Measurements from ENCODE around the gene RAB3A. TPM values are rescaled to one million over a fixed set of nuclear protein-coding genes. Genes with fewer than 3 reads are reported as not detected.

Gene RAB3A
- total and polyA plus RNA-seq, 9 donors = 1.5 to 5.4 (median 3.7) TPM

DNA sequence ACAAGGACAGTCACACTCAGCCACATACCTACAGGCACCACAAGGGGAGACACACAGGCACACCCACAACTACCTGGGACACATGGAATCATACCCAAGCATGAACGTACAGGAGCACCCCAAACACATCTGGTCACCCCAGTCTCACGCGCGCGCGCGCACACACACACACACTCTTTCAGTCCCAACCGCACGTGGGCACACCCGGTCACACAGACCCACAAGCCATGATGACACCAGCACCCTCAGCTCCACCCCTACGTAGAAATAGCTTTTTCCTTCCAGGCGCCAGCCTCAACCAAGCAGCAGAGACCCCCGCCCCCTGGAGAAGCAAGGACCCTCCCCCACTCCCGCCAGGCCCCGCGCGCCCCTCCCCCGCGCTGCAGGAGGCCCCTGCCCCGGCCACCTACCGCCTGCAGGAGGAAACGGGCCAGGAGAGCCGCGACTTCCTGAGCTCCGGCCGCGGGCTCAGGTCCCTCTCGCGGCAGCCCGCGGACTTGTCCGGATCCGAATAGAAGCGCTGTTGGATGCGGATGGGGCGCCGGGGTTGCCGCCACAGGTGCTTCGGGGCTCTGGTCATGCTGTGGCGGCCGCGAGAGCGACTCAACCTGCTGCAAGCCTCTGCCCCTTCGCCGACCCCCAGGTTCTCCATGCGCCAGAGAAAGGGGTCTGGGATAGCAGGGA, 28.8 kb upstream of the RAB3A start:
- H3K4me3 ChIP-seq (ENCODE audit: low read length) = no peak overlapping the region
- H3K27me3 ChIP-seq (ENCODE audit: control insufficient read depth, insufficient read depth, low read length) = peaks cover 37% of the 10 kb centered on the region
- WGBS (ENCODE audit: insufficient coverage) = under 1% methylated on average over 44 of the region's 46 CpGs
- peaks cover 8% of the 10 kb centered on the region for H3K4me1 ChIP-seq (ENCODE audit: control insufficient read depth, insufficient read depth, low read length)
- peaks cover 4% of the 10 kb centered on the region for H3K9me3 ChIP-seq (replicated peaks; ENCODE audit: control insufficient read depth, low read depth, low read length)
- no peak for DNase-seq
- no peaks in the 10 kb centered on the region for H3K36me3 ChIP-seq (ENCODE audit: control insufficient read depth, insufficient read depth, low read length)
- H3K27ac ChIP-seq (ENCODE audit: low read length) = no peak overlapping the region

DNA sequence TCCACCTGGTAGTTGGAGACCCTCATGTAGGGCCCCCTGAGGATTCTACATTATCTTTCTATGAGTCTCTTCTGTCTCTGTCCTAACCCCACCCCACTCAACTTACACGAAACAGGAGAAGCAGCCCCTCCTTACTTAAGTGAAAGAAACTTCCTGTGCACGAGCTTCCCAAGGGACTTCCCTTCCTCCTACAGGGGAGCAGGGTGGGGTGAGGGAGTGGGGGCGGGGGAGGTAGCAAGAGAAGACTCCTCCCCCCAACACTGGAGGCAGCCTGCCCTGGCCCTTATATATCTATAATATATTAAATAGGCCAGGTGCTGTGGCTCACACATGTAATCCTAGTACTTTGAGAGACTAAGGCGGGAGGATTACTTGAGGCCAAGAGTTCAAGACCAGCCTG, 27.9 kb upstream of the RAB3A start:
- DNase-seq = no peak
- Histone ChIP-seq H3K4me3 (ENCODE audit: low read length) (no peak overlapping the region), H3K4me1 (ENCODE audit: control insufficient read depth, insufficient read depth, low read length) (peaks cover 12% of the 10 kb centered on the region), H3K36me3 (ENCODE audit: control insufficient read depth, insufficient read depth, low read length) (no peaks in the 10 kb centered on the region), H3K27me3 (ENCODE audit: control insufficient read depth, insufficient read depth, low read length) (peaks cover 47% of the 10 kb centered on the region), H3K27ac (ENCODE audit: low read length) (no peak overlapping the region), H3K9me3 (replicated peaks; ENCODE audit: control insufficient read depth, low read depth, low read length) (peaks cover 4% of the 10 kb centered on the region)
- no CpG with 5 or more reads among the region's 4 CpGs for WGBS (ENCODE audit: insufficient coverage)

DNA sequence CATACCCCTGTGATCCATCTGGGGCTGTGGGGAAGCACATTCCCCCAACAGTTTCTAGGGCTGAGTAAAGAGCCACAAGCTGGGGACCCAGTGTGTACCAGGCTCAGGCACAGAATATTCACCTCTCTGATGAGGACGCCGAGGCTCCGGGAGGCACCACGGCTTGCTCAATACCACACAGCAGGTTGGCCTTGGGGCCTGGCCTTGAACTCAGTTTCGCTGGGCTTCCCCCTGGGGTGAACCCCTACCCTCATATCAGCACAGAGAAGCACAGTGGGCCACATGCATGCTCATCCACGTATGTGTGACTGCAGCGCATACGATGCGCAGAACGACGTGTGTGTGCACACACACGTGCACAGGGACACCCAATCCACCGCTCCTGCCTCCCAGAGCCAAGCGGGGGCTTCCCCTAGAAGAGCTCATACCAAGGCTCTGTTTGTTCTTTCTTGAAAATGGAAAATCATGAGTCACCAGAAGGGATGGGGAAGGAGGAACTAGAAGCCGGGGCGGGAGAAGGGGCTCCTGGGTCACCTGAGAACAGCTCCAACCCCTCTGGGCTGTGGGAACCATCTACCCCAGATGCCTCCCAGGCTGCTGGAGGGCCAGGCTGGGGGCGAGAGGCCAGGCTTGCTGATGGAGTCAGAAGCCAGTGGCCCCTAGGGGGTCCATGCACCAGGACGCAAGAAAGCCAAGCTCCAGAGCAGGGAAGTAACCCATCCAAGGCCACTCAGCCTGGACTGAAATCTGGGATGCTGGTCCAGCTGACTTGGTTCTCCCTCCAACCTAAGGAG, 27.3 kb upstream of the RAB3A start:
- Histone ChIP-seq H3K27me3 (ENCODE audit: control insufficient read depth, insufficient read depth, low read length) (peaks cover 52% of the 10 kb centered on the region), H3K9me3 (replicated peaks; ENCODE audit: control insufficient read depth, low read depth, low read length) (peaks cover 4% of the 10 kb centered on the region), H3K27ac (ENCODE audit: low read length) (no peak overlapping the region), H3K36me3 (ENCODE audit: control insufficient read depth, insufficient read depth, low read length) (no peaks in the 10 kb centered on the region), H3K4me1 (ENCODE audit: control insufficient read depth, insufficient read depth, low read length) (peaks cover 13% of the 10 kb centered on the region), H3K4me3 (ENCODE audit: low read length) (no peak overlapping the region)
- 62% methylated on average over 11 of the region's 18 CpGs for WGBS (ENCODE audit: insufficient coverage)
- no peak for DNase-seq

DNA sequence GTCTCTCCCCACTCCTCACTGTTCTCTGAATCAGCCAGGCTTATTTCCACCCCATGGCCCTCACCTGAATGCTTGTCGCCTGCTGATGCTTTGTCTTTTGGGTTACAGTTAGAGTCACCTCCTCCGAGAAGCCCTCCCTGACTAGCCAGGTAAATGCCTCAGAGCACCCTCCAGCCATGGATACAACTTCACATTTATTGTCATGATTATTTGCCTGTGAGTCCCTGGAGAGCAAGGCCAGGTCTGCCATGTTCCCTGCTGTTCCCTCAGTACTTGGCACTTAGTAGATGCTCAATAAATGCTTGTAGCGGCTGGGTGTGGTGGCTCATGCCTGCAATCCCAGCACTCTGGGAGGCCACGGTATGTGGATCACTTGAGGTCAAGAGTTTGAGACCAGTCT, 26.1 kb upstream of the RAB3A start:
- Histone ChIP-seq H3K27me3 (ENCODE audit: control insufficient read depth, insufficient read depth, low read length) (peaks cover 61% of the 10 kb centered on the region), H3K9me3 (replicated peaks; ENCODE audit: control insufficient read depth, low read depth, low read length) (peaks cover 4% of the 10 kb centered on the region), H3K27ac (ENCODE audit: low read length) (no peak overlapping the region), H3K4me1 (ENCODE audit: control insufficient read depth, insufficient read depth, low read length) (peaks cover 25% of the 10 kb centered on the region), H3K36me3 (ENCODE audit: control insufficient read depth, insufficient read depth, low read length) (no peaks in the 10 kb centered on the region), H3K4me3 (ENCODE audit: low read length) (no peak overlapping the region)
- no peak for DNase-seq
- WGBS (ENCODE audit: insufficient coverage) = 60% methylated on average over 1 of the region's 4 CpGs

DNA sequence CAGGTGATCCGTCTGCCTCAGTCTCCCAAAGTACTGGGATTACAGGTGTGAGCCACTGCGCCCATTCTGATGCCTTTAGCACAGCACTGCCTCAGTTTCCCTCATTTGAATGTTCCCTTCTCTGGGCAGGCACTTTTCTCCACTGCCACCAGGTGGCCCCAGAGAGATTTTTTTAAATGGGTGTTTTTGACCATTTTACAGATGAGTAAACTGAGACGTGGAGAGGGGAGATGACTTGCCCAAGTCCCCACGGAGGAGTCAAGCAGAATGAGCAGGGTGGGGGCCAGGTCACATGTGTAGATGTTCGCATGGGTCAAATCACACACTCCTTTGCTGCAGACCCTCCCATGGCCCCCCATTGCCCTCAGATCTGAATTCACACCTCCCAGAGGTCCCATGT, 25.6 kb upstream of the RAB3A start:
- peaks cover 66% of the 10 kb centered on the region for H3K27me3 ChIP-seq (ENCODE audit: control insufficient read depth, insufficient read depth, low read length)
- H3K4me3 ChIP-seq (ENCODE audit: low read length) = no peak overlapping the region
- DNase-seq = no peak
- H3K27ac ChIP-seq (ENCODE audit: low read length) = no peak overlapping the region
- peaks cover 29% of the 10 kb centered on the region for H3K4me1 ChIP-seq (ENCODE audit: control insufficient read depth, insufficient read depth, low read length)
- no peaks in the 10 kb centered on the region for H3K36me3 ChIP-seq (ENCODE audit: control insufficient read depth, insufficient read depth, low read length)
- WGBS (ENCODE audit: insufficient coverage) = 93% methylated on average over 3 of the region's 5 CpGs
- H3K9me3 ChIP-seq (replicated peaks; ENCODE audit: control insufficient read depth, low read depth, low read length) = peaks cover 4% of the 10 kb centered on the region

DNA sequence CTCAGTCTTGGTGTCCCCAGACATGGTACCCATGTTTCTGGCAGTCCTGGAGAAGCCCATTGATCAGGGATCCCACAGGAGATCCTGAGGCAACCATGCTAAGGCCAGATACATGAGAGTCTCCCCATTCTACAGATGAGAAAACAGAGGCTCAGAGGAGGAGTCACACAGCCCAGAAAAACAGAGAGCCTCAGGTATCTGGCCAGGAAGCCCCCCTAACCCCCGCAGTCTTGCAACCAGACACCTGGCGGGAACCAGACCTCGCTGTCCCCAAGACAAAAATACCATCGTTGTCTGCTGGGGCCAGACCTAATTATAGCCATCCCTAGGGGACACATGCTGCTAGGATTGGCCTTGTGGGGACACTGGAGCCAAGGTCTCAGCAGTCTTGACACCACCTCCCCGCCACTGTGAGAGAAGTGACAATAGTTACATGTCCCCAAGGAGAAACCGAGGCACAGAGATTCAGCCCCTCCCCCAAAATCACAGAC, 24.0 kb upstream of the RAB3A start:
- 69% methylated on average over 2 of the region's 6 CpGs for WGBS (ENCODE audit: insufficient coverage)
- Histone ChIP-seq H3K4me1 (ENCODE audit: control insufficient read depth, insufficient read depth, low read length) (peaks cover 34% of the 10 kb centered on the region), H3K4me3 (ENCODE audit: low read length) (no peak overlapping the region), H3K36me3 (ENCODE audit: control insufficient read depth, insufficient read depth, low read length) (no peaks in the 10 kb centered on the region), H3K27ac (ENCODE audit: low read length) (no peak overlapping the region), H3K27me3 (ENCODE audit: control insufficient read depth, insufficient read depth, low read length) (peaks cover 65% of the 10 kb centered on the region), H3K9me3 (replicated peaks; ENCODE audit: control insufficient read depth, low read depth, low read length) (no peaks in the 10 kb centered on the region)
- peak; percentile 34 for DNase-seq

DNA sequence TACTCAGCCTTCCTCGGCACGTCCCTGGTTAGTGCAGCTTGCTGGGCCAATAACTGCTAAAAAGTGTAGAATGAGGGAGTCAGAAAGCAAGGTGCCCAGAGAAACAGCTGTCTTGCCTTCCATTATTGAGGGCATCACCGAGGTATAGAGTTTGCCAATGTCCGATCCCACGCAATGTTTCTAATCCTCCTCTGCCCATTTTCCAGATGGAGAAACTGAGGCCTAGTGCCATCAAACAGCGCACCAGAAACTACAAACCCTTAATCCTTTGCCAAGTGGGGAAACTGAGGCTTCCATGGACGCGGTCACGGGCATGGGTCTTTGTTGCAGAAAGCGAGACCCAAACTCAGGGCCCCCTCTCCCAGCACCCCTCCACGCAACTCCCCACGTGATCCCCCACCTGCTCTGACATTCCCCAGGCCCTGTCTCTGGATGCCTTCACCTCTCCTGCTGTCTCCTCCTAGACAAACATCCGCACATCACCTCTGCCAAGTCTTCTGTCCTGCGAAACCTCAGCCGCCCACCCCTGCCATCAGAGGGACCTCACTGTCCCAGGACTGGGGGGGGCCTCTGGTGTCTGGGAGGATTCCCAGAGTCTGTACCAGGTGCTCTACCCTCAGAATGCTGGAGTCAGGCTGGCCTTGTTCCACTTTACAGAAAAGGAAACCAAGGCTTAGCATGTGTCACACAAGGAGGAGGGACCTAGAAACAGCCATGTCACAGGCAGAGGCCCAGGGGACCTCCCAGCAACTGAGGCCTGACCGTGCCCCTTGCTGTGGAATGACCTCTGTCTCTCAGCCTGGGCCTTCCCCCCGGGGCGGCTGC, 23.3 kb upstream of the RAB3A start:
- 79% methylated on average over 14 of the region's 18 CpGs for WGBS (ENCODE audit: insufficient coverage)

DNA sequence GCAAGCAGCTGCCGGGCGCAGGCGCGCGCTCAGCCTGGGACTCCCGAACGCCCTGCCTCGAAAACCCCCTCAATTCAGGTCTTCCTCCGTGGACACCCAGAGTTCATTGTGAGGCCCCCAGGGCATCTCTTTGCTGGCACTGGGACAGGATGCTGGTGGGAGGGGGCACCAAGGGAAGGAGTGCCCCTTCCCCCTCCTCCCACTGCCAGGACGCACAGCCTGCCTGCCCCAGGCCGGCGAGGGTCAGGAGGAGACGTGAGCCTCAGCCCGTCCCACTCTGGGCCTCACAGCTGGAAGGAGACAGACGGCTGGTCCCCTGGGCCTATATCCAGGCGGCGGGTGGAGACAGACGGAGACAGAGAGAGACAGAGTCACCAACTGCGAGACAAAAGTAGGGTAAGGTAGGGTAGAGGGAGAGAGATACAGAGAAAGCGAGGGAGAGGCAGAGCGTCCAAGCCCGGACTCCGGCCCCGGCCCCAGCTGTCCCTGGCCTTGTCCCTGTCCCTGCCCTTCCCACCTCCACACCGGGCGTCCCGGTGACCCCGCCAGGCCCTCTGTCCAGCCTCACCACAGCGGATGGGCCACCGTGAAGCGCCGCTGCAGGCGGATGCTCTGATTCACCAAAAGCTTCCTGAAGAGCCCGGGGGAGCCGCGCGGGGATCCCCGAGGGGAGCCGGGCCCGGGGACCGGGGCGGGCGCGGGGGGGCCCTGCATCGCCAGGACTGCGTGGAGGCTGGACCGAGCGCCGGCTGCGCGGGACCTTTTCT, 22.0 kb upstream of the RAB3A start, which contains the start of gene PDE4C:
PDE4C (minus strand) TSS at position 737 of the 767 bp plus-strand sequence; CDS start at position 714, 23 bp downstream.
- peak; percentile 67 for DNase-seq
- H3K27ac ChIP-seq (ENCODE audit: low read length) = peak within 1 kb of the TSS; percentile 67
- WGBS (ENCODE audit: insufficient coverage) = 3% methylated on average over 42 of the region's 51 CpGs
- H3K4me1 ChIP-seq (ENCODE audit: control insufficient read depth, insufficient read depth, low read length) = peaks cover 34% of the 10 kb centered on the region
- no peaks in the 10 kb centered on the region for H3K36me3 ChIP-seq (ENCODE audit: control insufficient read depth, insufficient read depth, low read length)
- H3K27me3 ChIP-seq (ENCODE audit: control insufficient read depth, insufficient read depth, low read length) = peaks cover 59% of the 10 kb centered on the region
- peak within 1 kb of the TSS; percentile 3 for H3K4me3 ChIP-seq (ENCODE audit: low read length)
- no peaks in the 10 kb centered on the region for H3K9me3 ChIP-seq (replicated peaks; ENCODE audit: control insufficient read depth, low read depth, low read length)

More for the DNA sequence above, 23.3 kb upstream of the RAB3A start:
- Histone ChIP-seq H3K27ac (ENCODE audit: low read length) (no peak overlapping the region), H3K4me1 (ENCODE audit: control insufficient read depth, insufficient read depth, low read length) (peaks cover 34% of the 10 kb centered on the region), H3K27me3 (ENCODE audit: control insufficient read depth, insufficient read depth, low read length) (peaks cover 63% of the 10 kb centered on the region), H3K9me3 (replicated peaks; ENCODE audit: control insufficient read depth, low read depth, low read length) (no peaks in the 10 kb centered on the region), H3K4me3 (ENCODE audit: low read length) (no peak overlapping the region), H3K36me3 (ENCODE audit: control insufficient read depth, insufficient read depth, low read length) (no peaks in the 10 kb centered on the region)
- no peak for DNase-seq

DNA sequence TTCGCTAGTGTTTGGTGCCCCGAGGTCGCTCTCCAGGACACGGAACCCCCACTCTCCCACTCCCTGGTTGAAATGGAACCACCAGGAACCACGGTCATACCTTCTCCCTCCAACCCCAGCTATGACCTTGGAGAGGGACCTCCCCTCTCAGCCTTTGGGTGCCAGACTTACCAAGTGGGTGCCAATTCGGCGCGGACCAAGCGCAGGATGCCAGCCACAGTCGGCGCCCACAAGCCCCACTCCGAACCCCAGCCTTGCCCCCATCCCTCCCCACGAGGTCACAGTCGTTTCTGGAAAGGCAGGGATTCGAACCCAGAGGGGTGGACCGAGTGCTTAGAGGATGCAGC, 21.5 kb upstream of the RAB3A start:
- Histone ChIP-seq H3K4me3 (ENCODE audit: low read length) (peak overlapping the region; percentile 39), H3K27me3 (ENCODE audit: control insufficient read depth, insufficient read depth, low read length) (peaks cover 63% of the 10 kb centered on the region), H3K27ac (ENCODE audit: low read length) (peak overlapping the region; percentile 67), H3K36me3 (ENCODE audit: control insufficient read depth, insufficient read depth, low read length) (no peaks in the 10 kb centered on the region), H3K9me3 (replicated peaks; ENCODE audit: control insufficient read depth, low read depth, low read length) (no peaks in the 10 kb centered on the region), H3K4me1 (ENCODE audit: control insufficient read depth, insufficient read depth, low read length) (peaks cover 34% of the 10 kb centered on the region)
- 12% methylated on average over 16 of the region's 16 CpGs for WGBS (ENCODE audit: insufficient coverage)
- DNase-seq = no peak

All from muscle of leg (tissue), 11 donors.